OCI-LY1 (cell line): ENCODE measurements around the gene TEN1.

Experiments used
- EZH2 ChIP-seq: fragments of 200-600 bp; sonication (generic), shearing (Covaris generic); IDR thresholded peaks from 2 replicates; pipeline ENCODE4 v1.8.0; 2017; ENCODE audit warnings: borderline replicate concordance, mixed run types, mild to moderate bottlenecking, antibody characterized with exemption, low read length, moderate library complexity, mixed read lengths
- TF ChIP-seq, protein P1 (sequence below): fragments of 200-600 bp; sonication (generic), shearing (Covaris generic); IDR thresholded peaks from 2 replicates; pipeline ENCODE4 v1.5.1; 2017; ENCODE audit warnings: mild to moderate bottlenecking, antibody characterized with exemption, low read length, moderate library complexity, mixed read lengths

DNA sequence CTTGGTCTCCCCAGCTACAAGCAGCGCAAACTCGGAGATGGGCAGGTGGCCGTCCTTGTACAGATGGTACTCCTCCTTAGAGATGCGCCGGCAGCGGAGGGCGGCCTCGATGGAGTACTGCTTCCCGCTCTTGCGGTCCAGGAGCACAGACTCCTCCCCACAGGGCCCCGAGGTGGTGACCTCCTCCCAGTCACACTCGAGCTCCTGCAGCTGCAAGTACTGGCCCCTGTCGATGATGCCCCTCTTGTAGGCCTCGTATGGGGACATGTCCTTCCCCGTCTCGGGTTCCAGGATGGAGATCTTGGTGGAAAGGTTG is 28.8 kb downstream of the TEN1 start:
- no peak for TF ChIP-seq EZH2
- TF ChIP-seq, protein P1, sequence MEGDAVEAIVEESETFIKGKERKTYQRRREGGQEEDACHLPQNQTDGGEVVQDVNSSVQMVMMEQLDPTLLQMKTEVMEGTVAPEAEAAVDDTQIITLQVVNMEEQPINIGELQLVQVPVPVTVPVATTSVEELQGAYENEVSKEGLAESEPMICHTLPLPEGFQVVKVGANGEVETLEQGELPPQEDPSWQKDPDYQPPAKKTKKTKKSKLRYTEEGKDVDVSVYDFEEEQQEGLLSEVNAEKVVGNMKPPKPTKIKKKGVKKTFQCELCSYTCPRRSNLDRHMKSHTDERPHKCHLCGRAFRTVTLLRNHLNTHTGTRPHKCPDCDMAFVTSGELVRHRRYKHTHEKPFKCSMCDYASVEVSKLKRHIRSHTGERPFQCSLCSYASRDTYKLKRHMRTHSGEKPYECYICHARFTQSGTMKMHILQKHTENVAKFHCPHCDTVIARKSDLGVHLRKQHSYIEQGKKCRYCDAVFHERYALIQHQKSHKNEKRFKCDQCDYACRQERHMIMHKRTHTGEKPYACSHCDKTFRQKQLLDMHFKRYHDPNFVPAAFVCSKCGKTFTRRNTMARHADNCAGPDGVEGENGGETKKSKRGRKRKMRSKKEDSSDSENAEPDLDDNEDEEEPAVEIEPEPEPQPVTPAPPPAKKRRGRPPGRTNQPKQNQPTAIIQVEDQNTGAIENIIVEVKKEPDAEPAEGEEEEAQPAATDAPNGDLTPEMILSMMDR: no peak
